Measurements from ENCODE around the gene UNC45B.

UNC45B gene

DNA sequence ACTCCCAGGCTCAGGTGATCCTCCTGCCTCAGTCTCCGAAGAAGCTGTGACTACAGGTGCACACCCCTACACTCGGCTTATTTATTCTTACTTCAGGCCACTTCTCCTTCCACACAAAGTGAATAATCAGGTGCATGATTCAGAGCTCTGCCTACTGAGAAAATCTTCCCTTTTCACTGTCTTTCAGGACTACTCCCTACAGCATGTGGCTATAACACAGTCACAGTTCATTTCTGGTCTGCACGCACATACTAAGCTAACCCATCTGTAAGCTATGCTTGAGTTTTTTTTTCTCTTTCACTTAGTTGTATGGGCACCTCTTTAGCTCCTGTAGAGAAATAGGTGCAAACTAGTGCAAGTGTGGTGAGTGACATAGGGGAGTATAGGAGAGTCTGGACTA, 87.7 kb downstream of the UNC45B start:
- TF ChIP-seq, protein P1, sequence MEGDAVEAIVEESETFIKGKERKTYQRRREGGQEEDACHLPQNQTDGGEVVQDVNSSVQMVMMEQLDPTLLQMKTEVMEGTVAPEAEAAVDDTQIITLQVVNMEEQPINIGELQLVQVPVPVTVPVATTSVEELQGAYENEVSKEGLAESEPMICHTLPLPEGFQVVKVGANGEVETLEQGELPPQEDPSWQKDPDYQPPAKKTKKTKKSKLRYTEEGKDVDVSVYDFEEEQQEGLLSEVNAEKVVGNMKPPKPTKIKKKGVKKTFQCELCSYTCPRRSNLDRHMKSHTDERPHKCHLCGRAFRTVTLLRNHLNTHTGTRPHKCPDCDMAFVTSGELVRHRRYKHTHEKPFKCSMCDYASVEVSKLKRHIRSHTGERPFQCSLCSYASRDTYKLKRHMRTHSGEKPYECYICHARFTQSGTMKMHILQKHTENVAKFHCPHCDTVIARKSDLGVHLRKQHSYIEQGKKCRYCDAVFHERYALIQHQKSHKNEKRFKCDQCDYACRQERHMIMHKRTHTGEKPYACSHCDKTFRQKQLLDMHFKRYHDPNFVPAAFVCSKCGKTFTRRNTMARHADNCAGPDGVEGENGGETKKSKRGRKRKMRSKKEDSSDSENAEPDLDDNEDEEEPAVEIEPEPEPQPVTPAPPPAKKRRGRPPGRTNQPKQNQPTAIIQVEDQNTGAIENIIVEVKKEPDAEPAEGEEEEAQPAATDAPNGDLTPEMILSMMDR (IDR thresholded peaks at IDR 0.05) = no peak
- Histone ChIP-seq H3K4me1 (ENCODE audit: control insufficient read depth in 1 of 2, insufficient read depth in 1 of 2, low read depth in 1 of 2, low read length in 1 of 2) (no peaks in the 10 kb centered on the region), H3K27ac (no peak overlapping the region)

DNA sequence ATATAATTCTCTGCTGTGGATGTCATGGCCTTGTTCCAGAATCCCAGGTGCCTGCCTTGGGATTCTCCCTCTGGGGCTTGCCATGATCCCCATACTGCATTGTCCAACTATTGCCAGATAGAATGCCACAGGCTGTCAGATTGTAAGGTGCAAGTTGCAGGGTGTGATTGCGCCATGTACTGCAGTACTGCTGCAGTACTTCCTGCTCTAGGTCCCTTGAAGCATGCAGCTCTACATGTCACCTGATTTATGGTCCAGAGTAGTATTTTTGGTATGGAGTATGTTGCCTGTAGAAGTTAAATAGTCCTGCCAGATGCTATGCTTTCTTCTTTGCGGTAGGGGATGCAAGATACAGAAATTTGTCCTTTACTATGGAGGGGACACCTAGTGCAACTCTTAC, 88.3 kb downstream of the UNC45B start:
- Histone ChIP-seq H3K9me3 (no peaks in the 10 kb centered on the region), H3K4me1 (ENCODE audit: control insufficient read depth in 1 of 2, insufficient read depth in 1 of 2, low read depth in 1 of 2, low read length in 1 of 2) (no peaks in the 10 kb centered on the region), H3K36me3 (no peaks in the 10 kb centered on the region), H3K27ac (no peak overlapping the region), H3K4me3 (ENCODE audit: low read depth in 1 of 2, low read length in 1 of 2) (no peak overlapping the region), H3K27me3 (peaks cover 88% of the 10 kb centered on the region)
- TF ChIP-seq, protein P1 (IDR thresholded peaks at IDR 0.05) = no peak

More for the DNA sequence above, 87.7 kb downstream of the UNC45B start:
- Histone ChIP-seq H3K9me3 (no peaks in the 10 kb centered on the region), H3K27me3 (peaks cover 90% of the 10 kb centered on the region), H3K4me3 (ENCODE audit: low read depth in 1 of 2, low read length in 1 of 2) (no peak overlapping the region), H3K36me3 (no peaks in the 10 kb centered on the region)

DNA sequence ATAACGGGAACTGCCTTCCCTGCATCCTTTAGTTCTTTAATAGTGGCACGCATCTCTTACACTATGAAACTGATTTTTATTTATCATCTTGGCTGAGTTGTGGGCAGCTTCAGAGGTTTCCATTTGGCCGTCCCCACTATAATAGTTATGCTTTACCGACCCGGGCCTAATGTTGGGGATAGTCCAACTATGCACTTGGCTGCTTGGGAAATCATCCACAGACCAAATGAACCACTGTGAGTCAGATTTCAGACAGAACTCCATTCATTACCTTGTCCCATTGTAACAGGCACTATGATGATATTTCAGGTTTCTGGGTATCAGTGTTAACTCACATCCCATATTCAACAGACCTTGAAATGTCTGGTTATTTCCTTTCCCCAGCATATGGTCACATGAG, 89.2 kb downstream of the UNC45B start:
- Histone ChIP-seq H3K27me3 (peaks cover 84% of the 10 kb centered on the region), H3K4me1 (ENCODE audit: control insufficient read depth in 1 of 2, insufficient read depth in 1 of 2, low read depth in 1 of 2, low read length in 1 of 2) (peaks cover 2 to 3% of the 10 kb centered on the region in 2 experiments), H3K9me3 (no peaks in the 10 kb centered on the region), H3K36me3 (no peaks in the 10 kb centered on the region), H3K27ac (no peak overlapping the region), H3K4me3 (ENCODE audit: low read depth in 1 of 2, low read length in 1 of 2) (no peak overlapping the region)
- TF ChIP-seq, protein P1 (IDR thresholded peaks at IDR 0.05) = no peak

DNA sequence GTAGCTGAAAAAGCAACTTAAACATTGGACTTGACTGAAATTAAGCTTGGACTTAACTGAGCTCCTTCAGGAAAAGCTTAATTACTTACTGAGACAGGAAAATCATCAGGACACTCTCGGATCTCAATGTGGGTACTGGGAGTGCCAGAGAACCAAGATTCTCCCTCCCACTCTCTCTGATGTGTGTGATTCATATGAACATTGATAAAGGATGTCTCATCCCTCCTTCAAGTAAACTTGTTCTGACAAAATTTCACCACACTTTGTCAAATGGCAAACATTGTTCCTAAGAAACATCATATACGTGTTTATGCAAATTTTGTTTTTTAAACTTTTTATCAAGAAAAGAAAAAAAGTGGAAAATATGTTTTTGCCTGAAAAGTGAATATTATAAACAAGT, 91.2 kb downstream of the UNC45B start:
- H3K27me3 ChIP-seq = peaks cover 72% of the 10 kb centered on the region
- H3K36me3 ChIP-seq = no peaks in the 10 kb centered on the region
- TF ChIP-seq, protein P1 (IDR thresholded peaks at IDR 0.05) = no peak
- no peaks in the 10 kb centered on the region for H3K9me3 ChIP-seq
- H3K4me1 ChIP-seq (ENCODE audit: control insufficient read depth in 1 of 2, insufficient read depth in 1 of 2, low read depth in 1 of 2, low read length in 1 of 2) = peaks cover 14 to 15% of the 10 kb centered on the region in 2 experiments
- no peak overlapping the region for H3K4me3 ChIP-seq (ENCODE audit: low read depth in 1 of 2, low read length in 1 of 2)
- no peak overlapping the region for H3K27ac ChIP-seq

Data from neutrophil (primary cell).